Progenitor cell of endocrine pancreas (in vitro differentiated cells): ENCODE measurements around the gene UVRAG. TPM values are rescaled to one million over a fixed set of nuclear protein-coding genes. Genes with fewer than 3 reads are reported as not detected.

Experiments used
- DNase-seq: peaks from one replicate; pipeline ENCODE4 v3.0.0; 2021; ENCODE audit warnings: low spot score; ENCODE audit not compliant: unreplicated experiment
- H3K27ac Mint-ChIP-seq: 2 replicates; pipeline ENCODE4 v1.8.0; 2021; ENCODE audit warnings: mild to moderate bottlenecking, moderate library complexity, mixed read lengths
- H3K27me3 Mint-ChIP-seq: 2 replicates; pipeline ENCODE4 v1.8.0; 2021; ENCODE audit warnings: mixed read lengths
- H3K36me3 Mint-ChIP-seq: 2 replicates; pipeline ENCODE4 v1.8.0; 2022; ENCODE audit warnings: mixed read lengths; ENCODE audit not compliant: insufficient read depth
- H3K4me1 Mint-ChIP-seq: 2 replicates; pipeline ENCODE4 v1.8.0; 2021; ENCODE audit warnings: low read depth, mixed read lengths
- H3K4me3 Mint-ChIP-seq: 2 replicates; pipeline ENCODE4 v1.8.0; 2021; ENCODE audit warnings: low read depth, mild to moderate bottlenecking, moderate library complexity, mixed read lengths
- H3K9me3 Mint-ChIP-seq: 2 replicates; pipeline ENCODE4 v1.8.0; 2021; ENCODE audit warnings: low read depth, mixed read lengths
- total RNA-seq: library from RNA; stranded (reverse); gene quantifications from 2 replicates; pipeline ENCODE4 v1.2.1, GENCODE V29; 2021
- TF ChIP-seq, protein P1 (sequence below): fragments of 200-600 bp; sonication (generic); IDR thresholded peaks from one replicate; pipeline ENCODE4 v1.5.0; 2021; ENCODE audit warnings: antibody characterized with exemption, mild to moderate bottlenecking; ENCODE audit not compliant: unreplicated experiment

The UVRAG gene
- total RNA-seq, 1 donor from 2014 or later = 25.7 TPM

GRCh38 chr11:75858613-75859012 is 43.6 kb downstream of the UVRAG start:
- H3K4me1 Mint-ChIP-seq = no peaks in the 10 kb centered on the region
- peaks cover 16% of the 10 kb centered on the region for H3K36me3 Mint-ChIP-seq
- no peaks in the 10 kb centered on the region for H3K27me3 Mint-ChIP-seq
- H3K27ac Mint-ChIP-seq = no peak overlapping the region
- no peak for DNase-seq
- H3K9me3 Mint-ChIP-seq = peaks cover 3% of the 10 kb centered on the region
- TF ChIP-seq, protein P1, sequence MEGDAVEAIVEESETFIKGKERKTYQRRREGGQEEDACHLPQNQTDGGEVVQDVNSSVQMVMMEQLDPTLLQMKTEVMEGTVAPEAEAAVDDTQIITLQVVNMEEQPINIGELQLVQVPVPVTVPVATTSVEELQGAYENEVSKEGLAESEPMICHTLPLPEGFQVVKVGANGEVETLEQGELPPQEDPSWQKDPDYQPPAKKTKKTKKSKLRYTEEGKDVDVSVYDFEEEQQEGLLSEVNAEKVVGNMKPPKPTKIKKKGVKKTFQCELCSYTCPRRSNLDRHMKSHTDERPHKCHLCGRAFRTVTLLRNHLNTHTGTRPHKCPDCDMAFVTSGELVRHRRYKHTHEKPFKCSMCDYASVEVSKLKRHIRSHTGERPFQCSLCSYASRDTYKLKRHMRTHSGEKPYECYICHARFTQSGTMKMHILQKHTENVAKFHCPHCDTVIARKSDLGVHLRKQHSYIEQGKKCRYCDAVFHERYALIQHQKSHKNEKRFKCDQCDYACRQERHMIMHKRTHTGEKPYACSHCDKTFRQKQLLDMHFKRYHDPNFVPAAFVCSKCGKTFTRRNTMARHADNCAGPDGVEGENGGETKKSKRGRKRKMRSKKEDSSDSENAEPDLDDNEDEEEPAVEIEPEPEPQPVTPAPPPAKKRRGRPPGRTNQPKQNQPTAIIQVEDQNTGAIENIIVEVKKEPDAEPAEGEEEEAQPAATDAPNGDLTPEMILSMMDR = no peak
- no peak overlapping the region for H3K4me3 Mint-ChIP-seq

DNA sequence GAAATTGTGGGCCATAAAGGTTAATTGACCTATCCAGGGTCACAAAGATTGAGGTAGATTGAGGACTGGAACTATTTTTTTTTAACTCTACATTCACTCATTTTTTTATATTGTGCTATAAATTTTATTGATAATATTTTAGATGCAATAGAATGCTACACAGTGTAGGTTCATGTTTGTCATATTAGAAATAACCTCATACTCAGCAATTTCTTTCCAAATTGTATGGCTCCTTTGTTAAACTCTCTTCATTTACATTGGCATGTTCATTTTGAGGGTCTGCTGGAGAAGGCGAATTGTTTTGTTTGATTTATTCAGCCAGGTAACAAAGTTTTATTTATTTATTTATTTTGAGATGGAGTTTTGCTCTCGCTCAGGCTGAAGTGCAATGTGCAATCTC is 44.6 kb downstream of the UVRAG start:
- H3K4me3 Mint-ChIP-seq = no peak overlapping the region
- no peaks in the 10 kb centered on the region for H3K4me1 Mint-ChIP-seq
- H3K36me3 Mint-ChIP-seq = peaks cover 15% of the 10 kb centered on the region
- H3K27ac Mint-ChIP-seq = no peak overlapping the region
- H3K27me3 Mint-ChIP-seq = no peaks in the 10 kb centered on the region
- TF ChIP-seq, protein P1 = no peak
- peaks cover 3% of the 10 kb centered on the region for H3K9me3 Mint-ChIP-seq
- DNase-seq = no peak

DNA sequence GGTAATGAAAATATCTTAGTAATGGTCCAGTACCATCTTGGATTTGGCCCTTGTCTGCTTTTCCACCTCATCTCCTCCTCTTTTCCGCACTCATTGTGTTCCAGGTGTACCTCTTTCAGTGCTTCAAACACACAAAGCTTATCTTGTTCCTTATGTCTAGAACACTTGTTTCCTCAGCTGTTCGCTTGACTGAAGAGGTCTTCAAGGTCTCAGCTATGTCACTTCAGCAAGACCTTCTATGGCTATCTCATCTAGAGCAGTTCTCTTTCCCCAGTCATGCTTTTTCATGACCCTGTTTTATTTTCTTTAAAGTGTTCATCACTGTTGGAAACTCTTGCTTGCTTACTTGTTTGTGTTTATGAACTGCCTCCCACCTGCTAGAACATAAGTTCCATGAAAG is 47.4 kb downstream of the UVRAG start:
- Mint-ChIP-seq H3K27ac (no peak overlapping the region), H3K9me3 (no peaks in the 10 kb centered on the region), H3K4me3 (no peak overlapping the region), H3K27me3 (no peaks in the 10 kb centered on the region), H3K36me3 (peaks cover 3% of the 10 kb centered on the region), H3K4me1 (no peaks in the 10 kb centered on the region)
- TF ChIP-seq, protein P1 = no peak
- no peak for DNase-seq

DNA sequence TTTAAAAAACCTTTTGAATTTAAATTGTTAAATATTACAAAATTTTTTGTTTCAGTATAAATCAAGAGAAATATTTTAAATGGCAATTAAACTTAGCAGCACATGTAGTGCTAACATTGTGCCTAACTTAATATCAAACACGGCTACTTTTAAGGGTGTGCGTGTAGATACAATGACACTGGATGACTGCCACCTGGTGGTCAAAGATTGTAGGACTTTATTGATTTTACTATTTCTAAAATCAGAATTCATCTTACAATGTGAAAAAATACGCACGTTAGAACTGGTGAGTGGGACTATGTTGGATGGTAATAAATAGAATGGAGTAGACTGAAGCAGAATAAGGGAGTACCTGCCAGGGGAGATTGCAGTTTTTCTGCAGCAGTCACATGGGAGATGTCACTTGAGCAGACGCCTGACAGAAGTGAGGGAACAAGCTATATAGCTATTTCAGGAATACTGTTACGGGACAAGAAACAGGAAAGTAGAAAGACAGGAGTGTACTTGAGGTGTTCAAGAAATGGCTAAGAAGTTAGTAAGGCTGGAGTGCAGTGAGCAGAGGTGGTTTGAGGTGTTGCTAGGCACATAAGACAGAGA is 52.9 kb downstream of the UVRAG start:
- H3K9me3 Mint-ChIP-seq = no peaks in the 10 kb centered on the region
- no peaks in the 10 kb centered on the region for H3K27me3 Mint-ChIP-seq
- no peak overlapping the region for H3K27ac Mint-ChIP-seq
- H3K4me3 Mint-ChIP-seq = no peak overlapping the region
- DNase-seq = no peak
- TF ChIP-seq, protein P1 = peak; percentile 93
- peaks cover 12% of the 10 kb centered on the region for H3K4me1 Mint-ChIP-seq
- peaks cover 1% of the 10 kb centered on the region for H3K36me3 Mint-ChIP-seq

- Mint-ChIP-seq H3K27me3 (no peaks in the 10 kb centered on the region), H3K4me3 (no peak overlapping the region), H3K36me3 (peaks cover 1% of the 10 kb centered on the region), H3K27ac (no peak overlapping the region), H3K9me3 (no peaks in the 10 kb centered on the region), H3K4me1 (peaks cover 18% of the 10 kb centered on the region)
- TF ChIP-seq, protein P1 = no peak
- no peak for DNase-seq
These were observed 54.0 kb downstream of the UVRAG start for GRCh38 chr11:75868990-75869389.
